Measurements from ENCODE around the gene SUCLG1. TPM values are rescaled to one million over a fixed set of nuclear protein-coding genes. Genes with fewer than 3 reads are reported as not detected.

SUCLG1 gene
- total and polyA plus RNA-seq, 4 donors = 60.5 to 149 (median 120) TPM

DNA sequence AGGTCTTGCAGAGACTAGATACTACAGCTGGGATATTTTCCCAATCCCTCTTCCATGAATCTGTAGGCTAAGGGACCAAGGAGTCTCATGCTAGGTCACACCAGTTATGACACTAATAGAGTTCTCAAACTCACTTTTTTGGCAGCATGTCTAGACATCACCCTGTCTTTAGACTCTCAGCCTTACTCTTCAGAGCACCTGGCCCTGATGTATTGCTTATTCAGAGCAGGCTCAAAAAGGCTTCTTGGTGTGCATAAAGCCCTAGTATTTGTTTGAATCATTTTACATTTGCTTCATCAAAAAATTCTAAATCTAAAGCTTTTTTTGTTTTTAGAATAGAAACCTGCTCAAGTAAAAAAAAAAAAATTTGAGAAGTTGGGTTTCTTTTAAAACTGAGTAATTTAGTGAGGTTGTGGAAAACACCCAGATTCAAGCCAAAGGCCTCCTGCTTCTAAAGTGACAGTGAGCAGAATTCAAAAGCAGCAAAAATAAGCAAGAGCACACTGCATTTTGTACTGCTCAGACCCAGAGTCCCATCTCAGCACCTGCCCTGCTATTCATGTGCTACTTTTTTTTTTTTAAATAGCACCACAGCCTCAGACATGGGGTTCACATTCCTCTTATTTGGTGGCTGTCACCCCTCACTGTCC, 39.2 kb upstream of the SUCLG1 start:
- H3K4me3 ChIP-seq (ENCODE audit: low read depth in 1 of 3, low read length in 3 of 3) = no peak overlapping the region
- no peak for DNase-seq (ENCODE audit: low spot score)
- no peak overlapping the region for H3K9ac ChIP-seq (ENCODE audit: low read depth in 1 of 2, low read length in 2 of 2)
- H3K4me1 ChIP-seq (ENCODE audit: control insufficient read depth in 4 of 4, insufficient read depth in 4 of 4, low read length in 3 of 4) = peaks cover 0 to 4% (median 1%) of the 10 kb centered on the region in 4 donors
- H3K27ac ChIP-seq (ENCODE audit: low read depth in 1 of 2, low read length in 2 of 2) = no peak overlapping the region
- no peak for TF ChIP-seq SP1 (IDR thresholded peaks at IDR 0.05)
- H3K27me3 ChIP-seq (ENCODE audit: control insufficient read depth in 4 of 4, insufficient read depth in 4 of 4, low read length in 3 of 4) = no peaks in the 10 kb centered on the region
- H3K9me3 ChIP-seq (ENCODE audit: control insufficient read depth in 4 of 4, low read length in 3 of 4) = no peaks in the 10 kb centered on the region
- H3K36me3 ChIP-seq (ENCODE audit: control insufficient read depth in 4 of 4, insufficient read depth in 3 of 4, low read depth in 1 of 4, low read length in 3 of 4) = no peaks in the 10 kb centered on the region

DNA sequence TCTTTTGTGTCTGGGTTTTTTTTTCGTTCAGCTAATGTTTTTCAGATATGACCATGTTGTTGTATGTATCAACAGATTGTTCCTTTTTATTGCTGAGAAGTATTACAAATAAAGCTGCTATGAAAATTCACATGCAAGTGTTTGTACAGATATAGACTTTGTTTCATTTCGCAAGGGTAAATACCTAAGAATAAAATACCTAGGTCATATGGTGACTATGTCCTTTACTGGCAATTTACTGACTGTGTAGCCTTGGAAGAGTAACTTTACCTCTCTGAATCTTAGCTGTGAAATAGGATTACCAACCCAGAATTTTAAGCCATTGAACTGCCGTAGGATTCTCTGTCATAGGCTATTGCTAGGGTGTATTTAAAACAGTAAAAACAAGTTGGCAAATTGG, 38.2 kb upstream of the SUCLG1 start:
- no peak overlapping the region for H3K27ac ChIP-seq (ENCODE audit: low read depth in 1 of 2, low read length in 2 of 2)
- 82% methylated on average over 3 of the region's 3 CpGs for WGBS
- H3K9ac ChIP-seq (ENCODE audit: low read depth in 1 of 2, low read length in 2 of 2) = no peak overlapping the region
- H3K27me3 ChIP-seq (ENCODE audit: control insufficient read depth in 4 of 4, insufficient read depth in 4 of 4, low read length in 3 of 4) = no peaks in the 10 kb centered on the region
- H3K4me1 ChIP-seq (ENCODE audit: control insufficient read depth in 4 of 4, insufficient read depth in 4 of 4, low read length in 3 of 4) = peaks cover 0 to 4% (median 1%) of the 10 kb centered on the region in 4 donors
- H3K9me3 ChIP-seq (ENCODE audit: control insufficient read depth in 4 of 4, low read length in 3 of 4) = no peaks in the 10 kb centered on the region
- H3K36me3 ChIP-seq (ENCODE audit: control insufficient read depth in 4 of 4, insufficient read depth in 3 of 4, low read depth in 1 of 4, low read length in 3 of 4) = no peaks in the 10 kb centered on the region
- no peak overlapping the region for H3K4me3 ChIP-seq (ENCODE audit: low read depth in 1 of 3, low read length in 3 of 3)
- TF ChIP-seq FOXA2 (IDR thresholded peaks at IDR 0.05) (no peak), YY1 (IDR thresholded peaks at IDR 0.05) (no peak), RAD21 (IDR thresholded peaks at IDR 0.05) (no peak)
- TF ChIP-seq, protein P1, sequence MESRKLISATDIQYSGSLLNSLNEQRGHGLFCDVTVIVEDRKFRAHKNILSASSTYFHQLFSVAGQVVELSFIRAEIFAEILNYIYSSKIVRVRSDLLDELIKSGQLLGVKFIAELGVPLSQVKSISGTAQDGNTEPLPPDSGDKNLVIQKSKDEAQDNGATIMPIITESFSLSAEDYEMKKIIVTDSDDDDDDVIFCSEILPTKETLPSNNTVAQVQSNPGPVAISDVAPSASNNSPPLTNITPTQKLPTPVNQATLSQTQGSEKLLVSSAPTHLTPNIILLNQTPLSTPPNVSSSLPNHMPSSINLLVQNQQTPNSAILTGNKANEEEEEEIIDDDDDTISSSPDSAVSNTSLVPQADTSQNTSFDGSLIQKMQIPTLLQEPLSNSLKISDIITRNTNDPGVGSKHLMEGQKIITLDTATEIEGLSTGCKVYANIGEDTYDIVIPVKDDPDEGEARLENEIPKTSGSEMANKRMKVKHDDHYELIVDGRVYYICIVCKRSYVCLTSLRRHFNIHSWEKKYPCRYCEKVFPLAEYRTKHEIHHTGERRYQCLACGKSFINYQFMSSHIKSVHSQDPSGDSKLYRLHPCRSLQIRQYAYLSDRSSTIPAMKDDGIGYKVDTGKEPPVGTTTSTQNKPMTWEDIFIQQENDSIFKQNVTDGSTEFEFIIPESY (IDR thresholded peaks at IDR 0.05) = no peak
- no peak for DNase-seq (ENCODE audit: low spot score)

GRCh38 chr2:84496386-84496785, 37.3 kb upstream of the SUCLG1 start:
- H3K27me3 ChIP-seq (ENCODE audit: control insufficient read depth in 4 of 4, insufficient read depth in 4 of 4, low read length in 3 of 4) = no peaks in the 10 kb centered on the region
- no peaks in the 10 kb centered on the region for H3K9me3 ChIP-seq (ENCODE audit: control insufficient read depth in 4 of 4, low read length in 3 of 4)
- peaks cover 0 to 4% (median 1%) of the 10 kb centered on the region in 4 donors for H3K4me1 ChIP-seq (ENCODE audit: control insufficient read depth in 4 of 4, insufficient read depth in 4 of 4, low read length in 3 of 4)
- no peak for DNase-seq (ENCODE audit: low spot score)
- no peak for TF ChIP-seq TAF1 (conservative IDR thresholded peaks at IDR 0.05)
- TF ChIP-seq, protein P2, sequence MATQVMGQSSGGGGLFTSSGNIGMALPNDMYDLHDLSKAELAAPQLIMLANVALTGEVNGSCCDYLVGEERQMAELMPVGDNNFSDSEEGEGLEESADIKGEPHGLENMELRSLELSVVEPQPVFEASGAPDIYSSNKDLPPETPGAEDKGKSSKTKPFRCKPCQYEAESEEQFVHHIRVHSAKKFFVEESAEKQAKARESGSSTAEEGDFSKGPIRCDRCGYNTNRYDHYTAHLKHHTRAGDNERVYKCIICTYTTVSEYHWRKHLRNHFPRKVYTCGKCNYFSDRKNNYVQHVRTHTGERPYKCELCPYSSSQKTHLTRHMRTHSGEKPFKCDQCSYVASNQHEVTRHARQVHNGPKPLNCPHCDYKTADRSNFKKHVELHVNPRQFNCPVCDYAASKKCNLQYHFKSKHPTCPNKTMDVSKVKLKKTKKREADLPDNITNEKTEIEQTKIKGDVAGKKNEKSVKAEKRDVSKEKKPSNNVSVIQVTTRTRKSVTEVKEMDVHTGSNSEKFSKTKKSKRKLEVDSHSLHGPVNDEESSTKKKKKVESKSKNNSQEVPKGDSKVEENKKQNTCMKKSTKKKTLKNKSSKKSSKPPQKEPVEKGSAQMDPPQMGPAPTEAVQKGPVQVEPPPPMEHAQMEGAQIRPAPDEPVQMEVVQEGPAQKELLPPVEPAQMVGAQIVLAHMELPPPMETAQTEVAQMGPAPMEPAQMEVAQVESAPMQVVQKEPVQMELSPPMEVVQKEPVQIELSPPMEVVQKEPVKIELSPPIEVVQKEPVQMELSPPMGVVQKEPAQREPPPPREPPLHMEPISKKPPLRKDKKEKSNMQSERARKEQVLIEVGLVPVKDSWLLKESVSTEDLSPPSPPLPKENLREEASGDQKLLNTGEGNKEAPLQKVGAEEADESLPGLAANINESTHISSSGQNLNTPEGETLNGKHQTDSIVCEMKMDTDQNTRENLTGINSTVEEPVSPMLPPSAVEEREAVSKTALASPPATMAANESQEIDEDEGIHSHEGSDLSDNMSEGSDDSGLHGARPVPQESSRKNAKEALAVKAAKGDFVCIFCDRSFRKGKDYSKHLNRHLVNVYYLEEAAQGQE (IDR thresholded peaks at IDR 0.05) = no peak
- TF ChIP-seq MAX (IDR thresholded peaks at IDR 0.05) = no peak
- TF ChIP-seq NR2F2 (IDR thresholded peaks at IDR 0.05) = no peak
- TF ChIP-seq, protein P1 (IDR thresholded peaks at IDR 0.05) = no peak
- no peak for TF ChIP-seq RAD21 (IDR thresholded peaks at IDR 0.05)
- TF ChIP-seq SP1 (IDR thresholded peaks at IDR 0.05) = no peak
- TF ChIP-seq HNF4A (conservative IDR thresholded peaks at IDR 0.05) = no peak
- TF ChIP-seq RXRA (IDR thresholded peaks at IDR 0.05) = no peak
- TF ChIP-seq ATF3 (IDR thresholded peaks at IDR 0.05) = no peak
- H3K27ac ChIP-seq (ENCODE audit: low read depth in 1 of 2, low read length in 2 of 2) = no peak overlapping the region
- no peaks in the 10 kb centered on the region for H3K36me3 ChIP-seq (ENCODE audit: control insufficient read depth in 4 of 4, insufficient read depth in 3 of 4, low read depth in 1 of 4, low read length in 3 of 4)
- no peak overlapping the region for H3K9ac ChIP-seq (ENCODE audit: low read depth in 1 of 2, low read length in 2 of 2)
- H3K4me3 ChIP-seq (ENCODE audit: low read depth in 1 of 3, low read length in 3 of 3) = no peak overlapping the region
